ENCODE measurements around the gene S1PR1.

DNA sequence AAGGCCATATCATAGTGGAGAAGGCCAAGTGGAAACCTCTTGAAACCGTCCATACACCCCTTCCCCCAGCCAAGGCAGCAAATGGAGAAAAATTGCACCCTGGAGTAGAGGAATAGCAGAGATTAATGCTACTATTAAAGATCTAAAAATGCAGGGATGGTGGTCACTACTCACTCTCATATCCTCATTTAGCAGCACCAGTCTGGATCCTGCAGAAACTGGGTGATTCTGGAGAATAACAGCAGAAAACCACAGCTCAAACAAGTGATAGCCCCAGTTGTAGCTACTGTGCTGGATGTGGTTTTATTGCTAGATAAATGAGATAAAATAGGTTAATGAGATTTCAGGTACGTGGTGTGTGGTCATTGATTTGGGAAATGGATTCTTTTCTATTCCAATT lies 30.3 kb downstream of the S1PR1 start:
- TF ChIP-seq EZH2 (IDR thresholded peaks at IDR 0.05) (no peak), POLR2AphosphoS5 (IDR thresholded peaks at IDR 0.05; ENCODE audit: borderline replicate concordance, low read depth, low read length) (no peak), FOXP2 (optimal IDR thresholded peaks at IDR 0.05; ENCODE audit: control extremely low read depth, extremely low read length, insufficient read depth) (no peak)

All from SK-N-MC (cell line).